ENCODE results near the gene MED14. TPM values are rescaled to one million over a fixed set of nuclear protein-coding genes. Genes with fewer than 3 reads are reported as not detected.

Gene MED14
- total and polyA plus RNA-seq, 2 experiments from 2014 or later, result 13.3 to 34.7 TPM

- Histone ChIP-seq H3K9me3 (ENCODE audit: low read depth) (no peaks in the 10 kb centered on the region), H3K36me3 (ENCODE audit: low read depth) (no peaks in the 10 kb centered on the region), H2AFZ (no peak overlapping the region), H3F3A (ENCODE audit: insufficient read depth) (no peaks in the 10 kb centered on the region), H3K79me2 (ENCODE audit: insufficient read depth) (no peaks in the 10 kb centered on the region), H3K9me2 (ENCODE audit: insufficient read depth) (no peaks in the 10 kb centered on the region), H3K4me2 (ENCODE audit: unreplicated experiment) (no peak overlapping the region), H4K20me1 (ENCODE audit: insufficient read depth) (no peaks in the 10 kb centered on the region), H3K27ac (no peak overlapping the region), H3K9ac (no peak overlapping the region), H3K4me1 (ENCODE audit: insufficient read depth) (peaks cover 6% of the 10 kb centered on the region; the same call in 1 of the 2 replicates), H3K4me3 (no peak overlapping the region), H3K27me3 (replicated peaks; ENCODE audit: insufficient read depth) (no peaks in the 10 kb centered on the region)
- 10 to 17% methylated on average over 5 to 6 of the region's 6 CpGs for WGBS, 2 experiments (ENCODE audit: low coverage in 1 of 2, low lambda C conversion rate in 2 of 2, missing lambda C conversion rate in 2 of 2)
- in situ Hi-C loops (cut with MboI), result no loop called here
- peak; percentile 52 for DNase-seq
- TF ChIP-seq EZH2 (IDR thresholded peaks at IDR 0.05; ENCODE audit: insufficient read depth, poor library complexity, severe bottlenecking) (no peak), EZH2phosphoT487 (IDR thresholded peaks at IDR 0.05; ENCODE audit: insufficient read depth, low read depth) (no peak)
These were observed 71.3 kb downstream of the MED14 start for GRCh38 chrX:40663880-40664630.

- Histone ChIP-seq H3K9ac (no peak overlapping the region), H3F3A (ENCODE audit: insufficient read depth) (no peaks in the 10 kb centered on the region), H3K4me2 (ENCODE audit: unreplicated experiment) (no peak overlapping the region), H3K27me3 (replicated peaks; ENCODE audit: insufficient read depth) (no peaks in the 10 kb centered on the region), H2AFZ (no peak overlapping the region), H3K9me2 (ENCODE audit: insufficient read depth) (no peaks in the 10 kb centered on the region), H3K79me2 (ENCODE audit: insufficient read depth) (no peaks in the 10 kb centered on the region), H3K36me3 (ENCODE audit: low read depth) (no peaks in the 10 kb centered on the region), H3K9me3 (ENCODE audit: low read depth) (no peaks in the 10 kb centered on the region), H3K4me1 (ENCODE audit: insufficient read depth) (peaks cover 6% of the 10 kb centered on the region; the same call in 1 of the 2 replicates), H4K20me1 (ENCODE audit: insufficient read depth) (no peaks in the 10 kb centered on the region), H3K4me3 (no peak overlapping the region), H3K27ac (no peak overlapping the region)
- 79 to 88% methylated on average over 3 of the region's 3 CpGs for WGBS, 2 experiments (ENCODE audit: low coverage in 1 of 2, low lambda C conversion rate in 2 of 2, missing lambda C conversion rate in 2 of 2)
- TF ChIP-seq EZH2phosphoT487 (IDR thresholded peaks at IDR 0.05; ENCODE audit: insufficient read depth, low read depth) (no peak), EZH2 (IDR thresholded peaks at IDR 0.05; ENCODE audit: insufficient read depth, poor library complexity, severe bottlenecking) (no peak)
- in situ Hi-C loops (cut with MboI), result no loop called here
- DNase-seq, result no peak
These were observed 72.1 kb downstream of the MED14 start for GRCh38 chrX:40663078-40663740.

- H3K36me3 ChIP-seq (ENCODE audit: low read depth), result no peaks in the 10 kb centered on the region
- in situ Hi-C loops (cut with MboI), result no loop called here
- DNase-seq, result no peak
- 95 to 100% methylated on average over 2 of the region's 2 CpGs for WGBS, 2 experiments (ENCODE audit: low coverage in 1 of 2, low lambda C conversion rate in 2 of 2, missing lambda C conversion rate in 2 of 2)
- no peaks in the 10 kb centered on the region for H3K27me3 ChIP-seq (replicated peaks; ENCODE audit: insufficient read depth)
- no peaks in the 10 kb centered on the region for H3K9me2 ChIP-seq (ENCODE audit: insufficient read depth)
- no peak for TF ChIP-seq EZH2 (IDR thresholded peaks at IDR 0.05; ENCODE audit: insufficient read depth, poor library complexity, severe bottlenecking)
- TF ChIP-seq EZH2phosphoT487 (IDR thresholded peaks at IDR 0.05; ENCODE audit: insufficient read depth, low read depth), result no peak
- no peak overlapping the region for H3K4me3 ChIP-seq
- H3K4me2 ChIP-seq (ENCODE audit: unreplicated experiment), result no peak overlapping the region
- no peak overlapping the region for H2AFZ ChIP-seq
- H3K9me3 ChIP-seq (ENCODE audit: low read depth), result no peaks in the 10 kb centered on the region
- H3F3A ChIP-seq (ENCODE audit: insufficient read depth), result no peaks in the 10 kb centered on the region
- H4K20me1 ChIP-seq (ENCODE audit: insufficient read depth), result no peaks in the 10 kb centered on the region
- no peak overlapping the region for H3K9ac ChIP-seq
- H3K27ac ChIP-seq, result no peak overlapping the region
- peaks cover 6% of the 10 kb centered on the region; the same call in 1 of the 2 replicates for H3K4me1 ChIP-seq (ENCODE audit: insufficient read depth)
- no peaks in the 10 kb centered on the region for H3K79me2 ChIP-seq (ENCODE audit: insufficient read depth)
These were observed 73.9 kb downstream of the MED14 start for GRCh38 chrX:40661489-40661888.

- Histone ChIP-seq H3K36me3 (ENCODE audit: low read depth) (no peaks in the 10 kb centered on the region), H3K27ac (no peak overlapping the region), H3K27me3 (replicated peaks; ENCODE audit: insufficient read depth) (no peaks in the 10 kb centered on the region), H3K79me2 (ENCODE audit: insufficient read depth) (no peaks in the 10 kb centered on the region), H3F3A (ENCODE audit: insufficient read depth) (no peaks in the 10 kb centered on the region), H3K9ac (no peak overlapping the region), H3K9me3 (ENCODE audit: low read depth) (no peaks in the 10 kb centered on the region), H3K4me1 (ENCODE audit: insufficient read depth) (peaks cover 6% of the 10 kb centered on the region; the same call in 1 of the 2 replicates), H3K9me2 (ENCODE audit: insufficient read depth) (no peaks in the 10 kb centered on the region), H3K4me3 (no peak overlapping the region), H3K4me2 (ENCODE audit: unreplicated experiment) (no peak overlapping the region), H4K20me1 (ENCODE audit: insufficient read depth) (no peaks in the 10 kb centered on the region), H2AFZ (no peak overlapping the region)
- TF ChIP-seq EZH2phosphoT487 (IDR thresholded peaks at IDR 0.05; ENCODE audit: insufficient read depth, low read depth), result no peak
- no peak for TF ChIP-seq EZH2 (IDR thresholded peaks at IDR 0.05; ENCODE audit: insufficient read depth, poor library complexity, severe bottlenecking)
- in situ Hi-C loops (cut with MboI), result no loop called here
- 60 to 72% methylated on average over 4 to 5 of the region's 5 CpGs for WGBS, 2 experiments (ENCODE audit: low coverage in 1 of 2, low lambda C conversion rate in 2 of 2, missing lambda C conversion rate in 2 of 2)
- no peak for DNase-seq
These were observed 75.0 kb downstream of the MED14 start for GRCh38 chrX:40660381-40660780.
